AG10803 (cell line): ENCODE data around the gene CMSS1.

Experiments
- DNase-seq: peaks from one replicate; pipeline ENCODE4 v3.0.0; 2010; ENCODE audit warnings: low read depth
- H3K4me3 ChIP-seq: 2 replicates; pipeline ENCODE4 v1.5.1; 2011; ENCODE audit warnings: mild to moderate bottlenecking, low read length, control low read depth
- CTCF ChIP-seq: conservative IDR thresholded peaks from 2 replicates; pipeline ENCODE4 v1.5.1; 2011; ENCODE audit warnings: mild to moderate bottlenecking, low read length, control low read depth, inconsistent platforms

CMSS1 gene

DNA sequence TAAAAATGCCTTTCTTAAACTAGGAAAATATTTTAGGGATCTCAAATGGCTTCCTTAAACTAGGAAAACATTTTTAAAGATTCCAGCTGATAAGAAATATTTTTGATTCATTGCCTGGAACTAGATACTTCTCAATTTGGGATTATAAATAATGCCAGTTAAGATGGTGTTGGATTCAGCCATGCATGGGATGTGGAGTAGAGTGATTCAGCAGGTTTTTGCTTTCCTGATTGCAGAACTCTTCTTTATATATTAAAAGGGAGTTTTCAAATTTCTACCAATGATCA, 281.1 kb downstream of the CMSS1 start:
- TF ChIP-seq CTCF, result no peak
- no peak overlapping the region for H3K4me3 ChIP-seq
- no peak for DNase-seq

DNA sequence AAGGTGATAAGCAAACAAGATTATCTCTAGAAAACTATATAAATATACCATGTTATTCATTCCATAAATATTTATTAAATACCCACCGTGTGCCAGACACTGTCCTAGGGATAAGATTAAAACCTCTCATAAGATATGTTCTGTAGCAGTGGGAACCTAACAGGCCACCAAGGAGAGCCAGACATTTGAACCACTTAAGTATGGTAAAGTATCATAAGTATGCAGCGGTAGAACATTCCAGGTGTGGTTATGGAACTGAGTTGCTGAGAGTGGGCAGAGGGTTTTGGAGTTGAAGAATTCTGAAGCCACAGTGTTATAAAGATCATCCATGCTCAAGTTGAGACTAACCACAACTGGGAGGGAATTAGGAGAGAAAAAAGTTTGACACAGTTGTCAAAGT, 282.0 kb downstream of the CMSS1 start:
- no peak for DNase-seq
- no peak overlapping the region for H3K4me3 ChIP-seq
- TF ChIP-seq CTCF, result no peak

DNA sequence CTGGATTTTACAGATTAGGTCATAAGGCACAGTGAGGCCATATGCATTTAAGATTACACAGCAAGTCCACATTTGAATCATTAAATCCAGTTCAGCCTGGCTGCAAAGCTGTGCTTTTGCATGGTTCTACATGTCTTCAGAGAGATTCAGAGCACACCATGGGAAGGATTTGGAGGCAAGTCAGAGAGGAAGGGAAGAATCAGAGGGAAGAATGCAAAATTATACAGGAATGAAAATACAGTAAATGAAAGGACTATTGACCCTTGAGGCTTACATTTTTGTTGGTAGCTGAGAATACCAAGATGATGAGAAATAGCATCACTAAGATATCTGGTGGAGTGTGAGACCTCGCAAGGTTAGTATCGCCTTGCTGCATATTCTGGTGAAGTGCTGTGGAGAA, 282.8 kb downstream of the CMSS1 start:
- TF ChIP-seq CTCF, result no peak
- peak; percentile 61 for DNase-seq
- no peak overlapping the region for H3K4me3 ChIP-seq

DNA sequence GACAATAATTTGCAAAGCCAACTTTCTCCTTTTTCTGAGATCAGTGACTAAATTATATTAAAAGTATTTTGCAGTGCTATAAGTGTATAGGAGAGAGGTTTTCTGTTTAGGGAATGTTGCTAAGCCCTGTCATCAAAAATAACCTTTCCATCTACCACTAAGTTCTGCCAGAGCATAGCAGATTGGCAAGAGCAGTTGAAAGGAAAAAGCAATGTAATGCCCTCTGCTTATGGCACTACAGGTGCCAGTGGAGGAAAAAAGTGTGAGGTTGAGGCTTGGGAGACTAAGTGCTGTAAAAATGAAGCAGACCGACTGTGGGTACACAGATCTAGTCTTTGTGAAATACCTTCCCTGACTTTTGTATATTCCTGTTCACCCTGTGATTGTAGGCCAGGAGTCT, 285.1 kb downstream of the CMSS1 start:
- no peak overlapping the region for H3K4me3 ChIP-seq
- no peak for DNase-seq
- no peak for TF ChIP-seq CTCF

GRCh38 chr3:100103558-100104441, 286.1 kb downstream of the CMSS1 start:
- no peak for TF ChIP-seq CTCF
- peak; percentile 70 for DNase-seq
- no peak overlapping the region for H3K4me3 ChIP-seq

DNA sequence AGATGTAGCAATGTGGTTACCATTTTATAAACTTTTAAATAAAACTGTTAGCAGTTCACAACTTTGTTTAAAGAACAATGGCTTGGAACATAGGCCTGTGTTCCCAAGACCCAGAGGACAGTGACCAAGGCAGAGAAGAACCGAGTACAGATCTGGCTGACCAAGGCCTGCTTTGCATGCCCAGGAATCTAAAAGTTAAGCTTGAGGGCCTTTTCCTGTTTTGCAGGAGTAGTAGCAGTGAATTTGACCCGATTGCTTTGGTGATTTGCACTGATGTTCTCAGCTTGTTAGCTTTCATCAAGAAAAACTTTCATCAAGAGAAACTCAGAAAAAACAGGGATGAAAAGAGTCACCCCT, 286.8 kb downstream of the CMSS1 start:
- no peak for TF ChIP-seq CTCF
- no peak overlapping the region for H3K4me3 ChIP-seq
- DNase-seq, result no peak

- no peak for TF ChIP-seq CTCF
- no peak overlapping the region for H3K4me3 ChIP-seq
- DNase-seq, result no peak
These were observed 287.3 kb downstream of the CMSS1 start for GRCh38 chr3:100104817-100105413.
